ENCODE measurements around the gene RITA1. TPM values are rescaled to one million over a fixed set of nuclear protein-coding genes. Genes with fewer than 3 reads are reported as not detected.
A peak's percentile ranks its signal among the peaks of the same experiment; 100 is the strongest.

Gene RITA1
- total RNA-seq, 1 donor from 2014 or later, result 19.9 TPM

GRCh38 chr12:113151655-113152054, 33.9 kb upstream of the RITA1 start:
- DNase-seq (ENCODE audit: extremely low spot score, unreplicated experiment), result no peak
- TF ChIP-seq, protein P1, sequence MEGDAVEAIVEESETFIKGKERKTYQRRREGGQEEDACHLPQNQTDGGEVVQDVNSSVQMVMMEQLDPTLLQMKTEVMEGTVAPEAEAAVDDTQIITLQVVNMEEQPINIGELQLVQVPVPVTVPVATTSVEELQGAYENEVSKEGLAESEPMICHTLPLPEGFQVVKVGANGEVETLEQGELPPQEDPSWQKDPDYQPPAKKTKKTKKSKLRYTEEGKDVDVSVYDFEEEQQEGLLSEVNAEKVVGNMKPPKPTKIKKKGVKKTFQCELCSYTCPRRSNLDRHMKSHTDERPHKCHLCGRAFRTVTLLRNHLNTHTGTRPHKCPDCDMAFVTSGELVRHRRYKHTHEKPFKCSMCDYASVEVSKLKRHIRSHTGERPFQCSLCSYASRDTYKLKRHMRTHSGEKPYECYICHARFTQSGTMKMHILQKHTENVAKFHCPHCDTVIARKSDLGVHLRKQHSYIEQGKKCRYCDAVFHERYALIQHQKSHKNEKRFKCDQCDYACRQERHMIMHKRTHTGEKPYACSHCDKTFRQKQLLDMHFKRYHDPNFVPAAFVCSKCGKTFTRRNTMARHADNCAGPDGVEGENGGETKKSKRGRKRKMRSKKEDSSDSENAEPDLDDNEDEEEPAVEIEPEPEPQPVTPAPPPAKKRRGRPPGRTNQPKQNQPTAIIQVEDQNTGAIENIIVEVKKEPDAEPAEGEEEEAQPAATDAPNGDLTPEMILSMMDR (IDR thresholded peaks at IDR 0.05), result no peak
- H3K4me3 Mint-ChIP-seq (ENCODE audit: unreplicated experiment), result no peak overlapping the region
- peaks cover 5% of the 10 kb centered on the region for H3K9me3 Mint-ChIP-seq (ENCODE audit: unreplicated experiment)
- H3K27me3 Mint-ChIP-seq (ENCODE audit: unreplicated experiment), result peaks cover 27% of the 10 kb centered on the region
- H3K27ac Mint-ChIP-seq (ENCODE audit: unreplicated experiment), result no peak overlapping the region
- H3K36me3 Mint-ChIP-seq (ENCODE audit: unreplicated experiment), result no peaks in the 10 kb centered on the region
- peaks cover 13% of the 10 kb centered on the region for H3K4me1 Mint-ChIP-seq (ENCODE audit: unreplicated experiment)

- peaks cover 4% of the 10 kb centered on the region for H3K36me3 Mint-ChIP-seq (ENCODE audit: unreplicated experiment)
- peaks cover 22% of the 10 kb centered on the region for H3K27me3 Mint-ChIP-seq (ENCODE audit: unreplicated experiment)
- H3K4me1 Mint-ChIP-seq (ENCODE audit: unreplicated experiment), result peaks cover 13% of the 10 kb centered on the region
- TF ChIP-seq, protein P1 (IDR thresholded peaks at IDR 0.05), result no peak
- peaks cover 2% of the 10 kb centered on the region for H3K9me3 Mint-ChIP-seq (ENCODE audit: unreplicated experiment)
- H3K4me3 Mint-ChIP-seq (ENCODE audit: unreplicated experiment), result peak overlapping the region; percentile 67
- H3K27ac Mint-ChIP-seq (ENCODE audit: unreplicated experiment), result no peak overlapping the region
- no peak for DNase-seq (ENCODE audit: extremely low spot score, unreplicated experiment)
Observed at GRCh38 chr12:113152196-113152834, 33.2 kb upstream of the RITA1 start.

DNA sequence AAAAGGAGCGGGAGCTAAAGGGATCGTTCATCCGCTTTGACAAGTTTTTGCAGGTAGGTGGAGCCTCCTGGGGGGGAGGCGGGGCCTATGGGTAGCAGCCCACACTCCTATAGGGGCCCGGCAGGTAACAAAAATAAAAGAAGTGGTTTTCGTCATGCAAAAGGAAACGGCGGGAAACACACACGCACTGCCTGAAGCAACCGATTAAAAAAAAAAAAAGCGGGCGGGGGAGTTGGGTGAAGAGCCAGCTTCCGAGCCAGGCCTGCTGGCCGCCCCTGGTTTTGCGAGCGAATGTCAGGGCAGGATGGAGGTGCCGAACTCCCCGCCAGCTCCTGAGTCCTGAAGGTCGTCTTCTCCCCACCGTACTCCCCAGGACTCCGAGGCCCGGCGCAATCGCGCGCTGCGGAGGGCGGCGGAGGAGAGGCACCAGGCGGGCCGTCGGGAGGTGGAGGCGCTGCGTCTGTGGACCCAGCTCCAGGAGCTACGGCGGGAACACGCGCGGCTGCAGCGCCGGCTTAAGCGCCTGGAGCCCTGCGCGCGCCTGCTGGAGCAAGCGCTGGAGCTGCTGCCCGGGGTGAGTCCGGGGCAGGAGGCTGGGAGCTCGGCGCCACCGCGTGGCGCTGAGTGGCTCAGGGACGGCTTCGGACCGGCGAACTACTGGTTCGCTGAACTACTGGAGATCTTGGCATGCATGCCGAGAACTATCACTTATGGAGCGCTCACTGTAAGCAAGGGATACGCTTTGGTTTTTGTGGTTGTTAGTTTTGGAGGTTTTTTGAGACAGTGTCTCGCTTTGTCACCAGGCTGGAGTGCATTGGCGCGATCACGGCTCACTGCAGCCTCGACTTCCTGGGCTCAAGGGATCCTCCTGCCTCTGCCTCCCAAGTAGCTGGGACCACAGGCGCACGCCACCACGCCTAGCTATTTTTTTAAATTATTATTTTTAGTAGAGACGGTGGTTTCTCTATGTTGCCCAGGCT, 32.4 kb upstream of the RITA1 start:
- TF ChIP-seq, protein P1 (IDR thresholded peaks at IDR 0.05), result peak; percentile 65
- H3K9me3 Mint-ChIP-seq (ENCODE audit: unreplicated experiment), result no peaks in the 10 kb centered on the region
- no peak for DNase-seq (ENCODE audit: extremely low spot score, unreplicated experiment)
- no peak overlapping the region for H3K27ac Mint-ChIP-seq (ENCODE audit: unreplicated experiment)
- peaks cover 13% of the 10 kb centered on the region for H3K4me1 Mint-ChIP-seq (ENCODE audit: unreplicated experiment)
- H3K36me3 Mint-ChIP-seq (ENCODE audit: unreplicated experiment), result peaks cover 8% of the 10 kb centered on the region
- peaks cover 18% of the 10 kb centered on the region for H3K27me3 Mint-ChIP-seq (ENCODE audit: unreplicated experiment)
- H3K4me3 Mint-ChIP-seq (ENCODE audit: unreplicated experiment), result peak overlapping the region; percentile 67

DNA sequence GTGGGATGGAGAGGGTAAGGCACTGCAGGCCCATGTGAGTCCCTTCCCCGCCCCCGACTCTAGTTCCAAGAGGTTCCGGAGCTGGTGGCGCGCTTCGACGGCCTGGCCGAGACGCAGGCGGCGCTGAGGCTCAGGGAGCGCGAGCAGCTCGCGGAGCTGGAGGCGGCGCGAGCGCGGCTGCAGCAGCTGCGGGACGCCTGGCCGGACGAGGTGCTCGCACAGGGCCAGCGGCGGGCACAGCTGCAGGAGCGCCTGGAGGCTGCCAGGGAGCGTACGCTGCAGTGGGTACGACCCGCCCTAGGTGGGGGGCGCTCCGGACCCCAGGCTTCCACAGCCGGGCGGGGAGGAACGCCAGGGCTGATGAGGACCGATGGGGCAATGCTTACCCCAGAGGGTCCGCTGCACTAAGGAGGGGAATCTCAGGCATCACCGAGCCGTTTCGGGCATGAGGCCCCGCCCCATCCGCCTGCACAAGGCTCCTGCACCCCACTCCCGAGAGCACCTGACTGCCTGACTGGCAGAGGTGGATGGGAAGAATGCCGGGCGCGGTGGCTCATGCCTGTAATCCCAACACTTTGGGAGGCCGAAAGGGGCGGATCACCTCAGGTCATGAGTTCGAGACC, 31.1 kb upstream of the RITA1 start:
- H3K27me3 Mint-ChIP-seq (ENCODE audit: unreplicated experiment), result peaks cover 18% of the 10 kb centered on the region

More for the DNA sequence above, 31.1 kb upstream of the RITA1 start:
- no peak for DNase-seq (ENCODE audit: extremely low spot score, unreplicated experiment)
- TF ChIP-seq, protein P1 (IDR thresholded peaks at IDR 0.05), result no peak
- peaks cover 13% of the 10 kb centered on the region for H3K4me1 Mint-ChIP-seq (ENCODE audit: unreplicated experiment)
- no peaks in the 10 kb centered on the region for H3K9me3 Mint-ChIP-seq (ENCODE audit: unreplicated experiment)
- no peak overlapping the region for H3K4me3 Mint-ChIP-seq (ENCODE audit: unreplicated experiment)
- peaks cover 20% of the 10 kb centered on the region for H3K36me3 Mint-ChIP-seq (ENCODE audit: unreplicated experiment)
- no peak overlapping the region for H3K27ac Mint-ChIP-seq (ENCODE audit: unreplicated experiment)

All from osteocyte (in vitro differentiated cells).